ENCODE measurements around the gene STARD13. TPM values are rescaled to one million over a fixed set of nuclear protein-coding genes. Genes with fewer than 3 reads are reported as not detected.

Gene STARD13
- total RNA-seq, 2 experiments from 2014 or later: 0.57 TPM; not detected in 1

GRCh38 chr13:33109801-33110200, 175.8 kb downstream of the STARD13 start:
- H2AFZ ChIP-seq (ENCODE audit: low read length): peak overlapping the region; percentile 94; the same call in 1 of the 2 replicates
- no peak for TF ChIP-seq EZH2phosphoT487 (IDR thresholded peaks at IDR 0.05; ENCODE audit: borderline replicate concordance, low read depth, low read length)
- TF ChIP-seq CTCF (conservative IDR thresholded peaks at IDR 0.05; ENCODE audit: low read length): peak; percentile 67
- no peaks in the 10 kb centered on the region for H3K9me3 ChIP-seq (ENCODE audit: low read length)
- ChIA-PET POLR2A (interaction anchor here (0.7 to 1.9 kb wide), 5 partner anchors 10 to 424 kb away, joined by 3 to 10 read pairs (median 4); no protein-coding TSS in a partner anchor), CTCF (ENCODE audit: unreplicated experiment) (interaction anchor here (0.9 kb wide), 1 partner anchor 37 kb away, joined by 3 read pairs; no protein-coding TSS in a partner anchor)
- DNase-seq (ENCODE audit: low spot score): peak; percentile 7
- H3K79me2 ChIP-seq (ENCODE audit: insufficient read depth, low read depth, low read length): no peaks in the 10 kb centered on the region
- H3K27ac ChIP-seq (ENCODE audit: low read depth, low read length, poor library complexity, severe bottlenecking): no peak overlapping the region
- no peaks in the 10 kb centered on the region for H3K9me2 ChIP-seq (ENCODE audit: insufficient read depth, low read length)
- no peaks in the 10 kb centered on the region for H3K36me3 ChIP-seq (ENCODE audit: insufficient read depth, low read length)
- intact Hi-C loops (cut with micrococcal nuclease; ENCODE audit: unreplicated experiment): loop anchor here (2.0 to 10.0 kb wide), 2 partner anchors 433 to 615 kb away; no protein-coding TSS in a partner anchor
- no peaks in the 10 kb centered on the region for H4K20me1 ChIP-seq (ENCODE audit: insufficient read depth, low read length)
- no TSS peak for BruUV-seq (replicated peaks)
- no peak overlapping the region for H3K4me3 ChIP-seq (ENCODE audit: low read depth, low read length, poor library complexity, severe bottlenecking)
- peak overlapping the region; percentile 61; the same call in 1 of the 2 replicates for H3K4me2 ChIP-seq (ENCODE audit: low read length)
- H3K4me1 ChIP-seq (ENCODE audit: insufficient read depth, low read length, poor library complexity, severe bottlenecking): peaks cover 15% of the 10 kb centered on the region

- H3K9me2 ChIP-seq (ENCODE audit: insufficient read depth, low read length): no peaks in the 10 kb centered on the region
- BruUV-seq (replicated peaks): no TSS peak
- H4K20me1 ChIP-seq (ENCODE audit: insufficient read depth, low read length): no peaks in the 10 kb centered on the region
- CTCF ChIA-PET (ENCODE audit: unreplicated experiment): no interaction called here
- POLR2A ChIA-PET: interaction anchor here (0.7 to 1.8 kb wide), 3 partner anchors 12 to 424 kb away, joined by 3 to 4 read pairs (median 4); no protein-coding TSS in a partner anchor
- H3K4me2 ChIP-seq (ENCODE audit: low read length): no peak overlapping the region
- TF ChIP-seq EZH2phosphoT487 (IDR thresholded peaks at IDR 0.05; ENCODE audit: borderline replicate concordance, low read depth, low read length) (no peak), CTCF (conservative IDR thresholded peaks at IDR 0.05; ENCODE audit: low read length) (no peak)
- H2AFZ ChIP-seq (ENCODE audit: low read length): peak overlapping the region; percentile 94; the same call in 1 of the 2 replicates
- H3K4me3 ChIP-seq (ENCODE audit: low read depth, low read length, poor library complexity, severe bottlenecking): no peak overlapping the region
- no peak for DNase-seq (ENCODE audit: low spot score)
- no peak overlapping the region for H3K27ac ChIP-seq (ENCODE audit: low read depth, low read length, poor library complexity, severe bottlenecking)
- no peaks in the 10 kb centered on the region for H3K36me3 ChIP-seq (ENCODE audit: insufficient read depth, low read length)
- no peaks in the 10 kb centered on the region for H3K9me3 ChIP-seq (ENCODE audit: low read length)
- intact Hi-C loops (cut with micrococcal nuclease; ENCODE audit: unreplicated experiment): no loop called here
- no peaks in the 10 kb centered on the region for H3K79me2 ChIP-seq (ENCODE audit: insufficient read depth, low read depth, low read length)
- peaks cover 15% of the 10 kb centered on the region for H3K4me1 ChIP-seq (ENCODE audit: insufficient read depth, low read length, poor library complexity, severe bottlenecking)
These were observed 176.3 kb downstream of the STARD13 start for GRCh38 chr13:33109271-33109697.

DNA sequence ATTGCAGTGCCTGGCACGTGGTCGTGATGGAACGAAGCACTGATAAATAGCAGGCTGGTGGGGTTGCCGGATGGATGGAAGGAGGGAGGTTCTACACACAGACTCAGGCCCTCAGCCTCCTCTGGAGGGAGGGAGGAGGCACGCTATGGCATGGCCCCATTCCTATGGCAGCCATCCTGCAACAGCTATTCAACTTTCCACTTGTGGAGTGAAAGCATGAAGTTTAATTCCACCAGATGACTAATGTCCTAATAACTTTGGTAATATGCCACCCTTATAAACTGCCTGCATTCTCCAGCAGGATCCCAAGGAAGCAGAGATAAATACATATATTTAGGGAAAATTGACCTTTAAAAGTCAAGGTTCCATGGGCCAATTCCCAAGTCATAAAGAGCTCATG, 176.9 kb downstream of the STARD13 start:
- ChIA-PET POLR2A (interaction anchor here (1.2 to 1.5 kb wide), 2 partner anchors 9 to 425 kb away, joined by 3 to 4 read pairs; no protein-coding TSS in a partner anchor), CTCF (ENCODE audit: unreplicated experiment) (no interaction called here)
- H3K36me3 ChIP-seq (ENCODE audit: insufficient read depth, low read length): no peaks in the 10 kb centered on the region
- H3K9me2 ChIP-seq (ENCODE audit: insufficient read depth, low read length): no peaks in the 10 kb centered on the region
- no peak overlapping the region for H3K4me3 ChIP-seq (ENCODE audit: low read depth, low read length, poor library complexity, severe bottlenecking)
- H4K20me1 ChIP-seq (ENCODE audit: insufficient read depth, low read length): no peaks in the 10 kb centered on the region
- intact Hi-C loops (cut with micrococcal nuclease; ENCODE audit: unreplicated experiment): no loop called here
- no TSS peak for BruUV-seq (replicated peaks)
- no peaks in the 10 kb centered on the region for H3K9me3 ChIP-seq (ENCODE audit: low read length)
- peaks cover 15% of the 10 kb centered on the region for H3K4me1 ChIP-seq (ENCODE audit: insufficient read depth, low read length, poor library complexity, severe bottlenecking)
- DNase-seq (ENCODE audit: low spot score): no peak
- H3K79me2 ChIP-seq (ENCODE audit: insufficient read depth, low read depth, low read length): no peaks in the 10 kb centered on the region
- H3K4me2 ChIP-seq (ENCODE audit: low read length): no peak overlapping the region
- H2AFZ ChIP-seq (ENCODE audit: low read length): no peak overlapping the region
- TF ChIP-seq CTCF (conservative IDR thresholded peaks at IDR 0.05; ENCODE audit: low read length) (no peak), EZH2phosphoT487 (IDR thresholded peaks at IDR 0.05; ENCODE audit: borderline replicate concordance, low read depth, low read length) (no peak)
- no peak overlapping the region for H3K27ac ChIP-seq (ENCODE audit: low read depth, low read length, poor library complexity, severe bottlenecking)

Data from OCI-LY7 (cell line).